Measurements from ENCODE around the gene KLK12.
"Not testable (repeated sequence)": the region's sequence is repeated elsewhere in the genome, so short reads cannot be mapped to it uniquely, and the experiment has no call there.

KLK12 gene

DNA sequence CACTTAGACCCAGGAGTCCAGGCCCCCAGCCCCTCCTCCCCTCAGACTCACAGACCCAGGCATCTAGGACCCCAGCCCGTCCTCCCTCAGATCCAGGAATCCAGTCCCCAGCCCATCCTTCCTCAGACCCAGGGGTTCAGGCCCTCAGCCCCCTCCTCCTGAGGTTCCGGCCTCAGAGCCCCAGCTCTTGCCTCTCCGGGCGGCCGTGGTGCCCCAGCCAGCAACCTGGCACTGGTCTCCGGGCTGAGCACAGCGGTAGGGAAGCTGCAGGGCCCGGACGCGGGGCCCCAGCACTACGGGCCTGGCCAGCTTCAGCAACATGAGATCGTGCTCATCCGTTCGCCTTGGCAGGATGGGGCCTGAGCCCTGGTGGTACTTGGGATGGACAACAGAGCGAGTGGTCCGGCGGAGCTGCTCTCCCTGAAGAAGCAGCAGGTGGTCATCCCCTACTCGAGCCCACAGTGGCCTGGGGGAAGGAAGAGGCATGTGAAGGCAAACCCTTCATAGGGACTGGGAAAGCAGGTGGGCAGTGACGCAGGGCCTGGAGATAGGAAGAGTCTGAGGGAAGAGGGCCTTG is 19.0 kb downstream of the KLK12 start:
- no peak for DNase-seq (ENCODE audit: low read depth)

DNA sequence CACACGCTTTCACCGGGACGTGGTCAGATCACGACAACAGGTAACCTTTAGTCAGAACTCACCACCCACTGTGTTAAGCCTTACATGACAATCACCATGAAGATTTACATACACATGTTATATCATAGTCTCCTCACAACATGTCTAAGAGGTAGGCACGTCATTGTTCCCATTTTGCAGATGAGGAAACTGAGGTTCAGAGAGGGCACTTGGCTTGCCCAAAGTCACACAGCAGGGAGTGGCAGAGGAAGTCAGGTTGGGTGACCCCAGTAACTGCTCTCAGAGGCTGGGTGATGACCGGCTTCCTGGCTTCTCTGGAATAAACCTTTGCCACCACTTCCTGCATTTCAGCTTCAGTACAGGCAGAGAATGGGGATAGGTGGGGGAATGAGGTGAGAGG is 20.6 kb downstream of the KLK12 start:
- no peak for DNase-seq (ENCODE audit: low read depth)

DNA sequence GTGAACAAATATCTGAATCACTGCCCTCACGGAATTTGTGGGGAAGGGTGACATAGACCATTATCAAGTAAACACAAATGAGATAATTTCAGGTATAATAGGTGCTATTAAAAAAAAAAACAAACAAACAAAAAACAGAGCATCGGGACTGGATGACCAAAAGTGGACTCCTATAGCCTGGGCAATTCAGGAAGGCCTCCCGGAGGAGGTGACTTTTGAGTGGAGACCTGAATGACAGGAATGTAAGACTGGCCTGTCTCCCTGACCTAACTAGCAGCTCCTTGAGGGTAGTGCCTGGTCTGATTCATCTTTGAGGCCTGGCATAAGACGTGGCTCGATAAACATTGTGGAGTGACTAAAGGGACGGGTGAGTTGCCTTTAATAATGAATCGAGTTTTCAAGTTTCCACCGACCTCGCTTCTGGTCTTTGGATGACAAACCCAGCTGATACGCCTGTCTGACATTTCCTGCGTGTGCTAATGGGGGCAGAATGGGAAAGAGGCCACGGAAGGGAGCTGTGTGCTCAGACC is 22.1 kb downstream of the KLK12 start:
- no peak for DNase-seq (ENCODE audit: low read depth)

DNA sequence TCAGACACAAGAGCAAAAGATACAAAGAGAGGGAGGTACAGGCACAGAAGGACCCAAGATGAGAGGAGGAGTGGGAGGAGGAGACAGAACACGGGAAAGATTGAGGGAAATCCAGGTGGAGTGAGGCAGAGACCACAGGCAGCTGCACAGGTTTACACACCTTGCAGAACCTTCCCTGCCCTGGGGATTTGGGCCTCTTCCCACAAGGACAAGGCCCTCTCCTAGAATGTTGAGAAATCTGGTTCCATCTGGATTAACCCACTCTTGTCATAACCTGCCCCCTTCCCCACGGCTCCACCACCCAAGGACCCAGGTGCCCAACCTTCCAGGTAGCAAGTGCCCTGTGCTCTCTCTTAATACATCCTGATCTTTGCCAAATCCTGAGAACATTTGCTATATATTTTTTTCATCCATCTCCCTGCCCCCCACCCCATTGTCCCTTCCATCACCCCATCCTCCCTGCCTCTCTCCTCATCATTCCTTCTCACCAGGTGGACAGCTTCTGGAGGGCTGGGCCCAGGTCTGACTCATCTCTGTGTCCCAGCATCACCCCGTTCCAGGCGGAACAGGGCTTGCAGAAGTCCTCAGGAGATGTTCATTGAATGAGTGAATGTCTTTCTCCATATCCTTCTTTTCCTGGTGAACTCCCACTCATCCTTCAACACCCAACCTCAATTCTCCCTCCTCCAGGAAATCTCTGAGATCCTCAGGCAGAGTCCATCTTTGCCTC is 24.6 kb downstream of the KLK12 start:
- no peak for DNase-seq (ENCODE audit: low read depth)

DNA sequence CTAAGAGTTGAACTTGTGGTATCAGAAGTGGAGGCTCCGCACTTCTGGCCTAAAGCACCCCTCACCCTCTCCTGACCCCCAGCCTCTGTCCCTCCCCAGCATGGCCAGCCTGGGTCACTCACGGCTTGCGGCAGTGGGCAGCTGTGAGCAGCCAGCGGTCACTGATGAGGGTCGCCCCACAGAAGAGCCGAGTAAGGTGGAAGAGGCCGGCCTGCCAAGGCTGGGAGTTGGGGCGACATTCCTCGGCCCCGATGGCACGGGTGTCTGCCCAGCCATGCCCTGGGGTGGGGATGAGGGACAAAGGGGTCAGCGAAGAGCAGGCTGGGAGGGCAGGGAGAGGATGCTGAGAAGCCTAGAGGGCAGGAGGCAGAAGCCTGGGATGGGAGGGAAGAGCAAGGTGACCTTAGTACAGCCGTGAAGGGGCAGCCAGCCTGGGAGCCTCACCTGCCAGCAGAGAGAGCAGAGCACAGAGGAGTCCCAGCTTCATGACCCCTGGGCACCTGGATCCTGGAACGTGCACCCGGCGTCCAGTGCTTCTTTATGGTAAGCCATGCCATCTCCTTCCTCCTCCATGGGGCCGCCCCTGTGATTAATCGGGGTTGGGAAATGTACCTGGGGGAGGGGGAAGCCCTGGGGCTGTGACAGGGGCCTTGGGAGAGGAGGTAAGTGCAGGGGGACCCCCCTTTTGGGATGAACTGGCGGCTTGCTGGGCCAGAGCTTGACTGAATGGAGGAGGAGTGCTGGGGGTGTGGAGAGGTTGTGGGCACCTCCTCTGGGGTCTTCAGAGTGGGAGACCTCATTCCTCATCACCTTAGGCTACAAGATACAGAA is 25.5 kb downstream of the KLK12 start:
- DNase-seq (ENCODE audit: low read depth), result no peak

DNA sequence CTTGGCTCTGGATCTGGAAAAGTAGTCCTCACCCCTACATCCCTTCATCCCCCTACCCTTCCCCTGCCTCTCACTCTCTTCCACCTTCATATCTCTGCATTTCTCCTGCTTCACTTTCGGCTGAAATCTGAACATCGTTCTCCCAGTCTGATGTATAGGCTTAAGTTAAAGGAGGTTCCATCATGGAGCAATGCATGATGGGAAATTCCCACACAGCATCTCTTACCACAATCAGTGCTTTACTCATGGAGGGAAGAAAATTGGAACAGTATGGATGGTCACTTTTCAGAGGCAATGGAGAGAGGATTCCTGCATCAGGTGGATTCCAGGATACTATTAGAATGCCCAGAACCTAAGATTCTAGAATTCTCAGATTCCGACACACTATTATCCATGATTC is 27.3 kb downstream of the KLK12 start:
- no peak for DNase-seq (ENCODE audit: low read depth)

DNA sequence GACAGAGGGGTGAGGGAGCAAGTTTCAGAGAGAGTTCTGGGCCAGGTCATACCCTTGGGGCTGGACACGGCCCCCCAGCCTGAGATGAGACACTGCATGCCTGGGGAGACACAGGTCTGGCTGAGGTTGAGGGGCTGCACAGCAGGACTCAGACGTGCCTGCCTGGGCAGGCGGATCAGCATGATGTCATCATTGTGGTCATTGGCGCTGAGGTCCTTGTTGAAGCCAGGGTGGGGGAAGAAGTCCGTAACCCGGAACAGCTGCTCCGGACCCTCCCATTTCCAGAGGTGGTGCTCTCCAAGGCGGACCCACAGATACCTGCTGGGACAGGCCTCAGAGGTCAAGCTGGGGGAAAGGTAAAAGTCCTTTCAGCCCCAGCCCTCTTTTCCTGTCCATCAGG is 28.4 kb downstream of the KLK12 start:
- DNase-seq (ENCODE audit: low read depth), result no peak

DNA sequence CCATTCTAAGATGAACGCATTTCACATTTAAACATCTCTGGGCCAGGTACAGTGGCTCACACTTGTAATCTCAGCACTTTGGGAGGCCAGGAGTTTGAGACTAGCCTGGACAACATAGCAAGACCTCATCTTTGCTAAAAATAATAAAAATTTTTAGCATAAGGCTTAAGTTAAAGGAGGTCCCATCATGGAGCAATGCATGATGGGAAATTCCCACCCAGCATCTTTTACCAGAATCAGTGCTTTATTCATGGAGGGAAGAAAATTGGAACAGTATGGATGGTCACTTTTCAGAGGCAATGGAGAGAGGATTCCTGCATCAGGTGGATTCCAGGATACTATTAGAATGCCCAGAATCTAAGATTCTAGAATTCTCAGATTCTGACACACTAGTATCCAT is 29.6 kb downstream of the KLK12 start:
- DNase-seq (ENCODE audit: low read depth), result no peak

DNA sequence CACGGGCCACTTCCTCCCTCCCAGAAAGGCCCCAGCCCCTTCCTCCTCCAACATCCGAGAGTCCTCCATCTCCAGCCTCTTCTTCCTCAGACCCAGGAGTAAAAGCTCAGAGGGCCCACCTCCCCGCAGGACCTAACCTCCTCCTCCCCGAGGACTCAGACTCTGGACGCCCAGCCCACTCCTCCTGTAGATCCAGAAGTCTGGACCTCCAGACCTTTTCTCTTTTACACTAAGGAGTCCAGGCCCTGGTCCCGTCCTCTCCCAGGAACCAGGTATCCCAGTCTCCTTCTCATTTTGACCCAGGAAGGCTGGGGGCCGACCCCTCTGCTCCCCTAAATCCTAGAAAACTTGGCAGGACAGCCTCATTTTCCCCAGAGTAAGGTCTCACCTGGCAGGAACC is 31.5 kb downstream of the KLK12 start:
- DNase-seq (ENCODE audit: low read depth), result no peak

DNA sequence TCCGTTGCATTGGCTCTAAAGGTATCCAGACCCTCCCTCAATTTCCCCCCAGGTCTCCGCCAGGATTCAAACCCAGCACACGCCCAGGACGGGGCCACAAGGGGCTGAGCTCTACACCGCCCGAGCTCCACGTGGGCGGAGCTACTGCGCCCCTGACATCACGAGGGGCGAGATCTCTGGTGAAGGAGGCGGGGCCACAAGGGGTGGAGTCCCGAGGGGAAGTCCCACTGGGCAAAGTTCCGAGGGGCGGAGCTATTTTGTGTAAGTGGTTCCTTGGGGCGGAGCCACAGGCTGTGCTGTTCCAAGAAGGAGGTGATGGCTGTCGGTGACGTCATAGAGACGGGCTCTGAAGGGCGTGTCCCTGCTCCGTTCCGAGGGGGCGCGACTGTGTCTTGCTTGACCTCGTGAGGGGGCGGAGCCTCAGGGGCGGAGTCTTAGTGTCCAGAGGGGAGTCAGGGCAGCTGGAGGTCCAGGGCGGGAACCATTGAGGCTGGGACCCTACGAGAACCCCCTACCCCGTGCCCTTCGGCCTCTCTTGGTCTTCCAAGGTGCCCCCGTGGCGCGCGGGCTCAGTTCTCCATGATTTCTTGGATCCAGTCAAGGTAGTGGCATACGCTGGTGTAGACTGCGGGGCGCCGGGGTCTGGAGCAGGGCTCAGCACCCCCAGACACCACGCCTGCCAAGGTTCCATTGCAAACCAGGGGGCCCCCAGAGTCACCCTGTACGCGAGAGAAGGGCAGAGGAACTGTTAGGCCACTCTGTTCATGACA is 32.1 kb downstream of the KLK12 start:
- DNase-seq (ENCODE audit: low read depth), result no peak

DNA sequence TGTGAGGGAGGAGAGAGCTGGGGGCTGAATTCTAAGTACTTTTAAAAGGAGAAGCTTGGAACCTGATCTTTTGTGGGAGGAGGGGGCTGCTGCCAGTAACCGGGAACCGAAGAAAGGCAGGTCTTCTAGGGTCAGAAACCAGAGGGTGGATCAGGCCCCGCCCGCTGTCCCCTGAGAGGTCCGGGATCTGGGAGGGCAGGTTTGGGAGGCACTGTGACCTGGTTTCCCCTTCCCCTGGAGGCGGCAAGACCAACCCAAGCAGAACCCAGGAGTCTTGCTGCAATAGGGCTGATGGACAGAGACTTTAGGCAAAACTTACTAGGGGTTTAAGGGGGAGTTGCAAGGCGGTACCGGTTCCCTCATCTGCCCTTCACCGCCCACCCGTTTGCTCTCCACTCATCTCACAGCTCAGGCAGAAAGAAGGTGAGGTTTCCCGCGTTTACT is 32.7 kb downstream of the KLK12 start:
- no peak for DNase-seq (ENCODE audit: low read depth)

DNA sequence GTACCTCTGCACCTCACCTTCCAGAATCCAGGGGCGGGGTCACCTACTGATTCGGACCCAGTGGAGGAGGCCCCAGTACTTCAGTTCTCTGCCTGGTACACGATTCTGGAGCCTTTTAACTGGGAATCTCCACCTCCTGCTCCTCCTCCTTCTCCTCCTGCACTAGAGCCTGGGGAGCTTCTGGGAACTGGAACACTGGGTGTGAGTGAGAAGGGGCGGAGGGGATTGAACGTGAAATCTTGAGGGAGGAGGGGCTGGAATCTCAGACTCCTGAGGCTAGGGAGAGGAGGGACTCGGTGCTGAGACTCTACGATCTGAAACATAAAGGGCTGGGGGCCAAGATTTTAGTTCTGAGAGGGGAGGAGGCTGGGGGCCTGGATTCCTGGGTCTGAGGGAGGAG is 33.3 kb downstream of the KLK12 start, which contains the start of gene KLK8:
KLK8 (minus strand) TSS at position 90 of the 400 bp plus-strand sequence. CDS start 437 bp downstream, outside the sequence.
- DNase-seq (ENCODE audit: low read depth), result no peak

DNA sequence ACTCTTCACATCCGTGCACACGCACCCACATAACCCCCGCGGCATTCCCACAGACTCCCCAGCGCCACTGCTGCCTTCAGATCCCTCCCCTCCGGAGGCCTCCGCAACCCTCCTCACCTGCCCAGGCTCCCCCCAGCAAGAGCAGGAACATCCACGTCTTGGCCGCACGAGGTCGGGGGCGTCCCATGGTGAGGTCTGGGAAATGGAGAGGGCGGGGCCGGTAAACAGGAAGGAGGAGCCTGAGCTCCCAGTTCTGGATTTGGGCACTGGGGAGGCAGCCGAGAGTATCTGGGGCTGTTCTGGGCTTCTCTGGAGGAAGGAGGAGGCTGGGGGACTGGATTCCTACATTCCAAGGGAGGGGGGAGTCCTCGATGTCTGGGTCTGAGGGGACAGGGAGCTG is 33.8 kb downstream of the KLK12 start:
- DNase-seq (ENCODE audit: low read depth), result no peak

DNA sequence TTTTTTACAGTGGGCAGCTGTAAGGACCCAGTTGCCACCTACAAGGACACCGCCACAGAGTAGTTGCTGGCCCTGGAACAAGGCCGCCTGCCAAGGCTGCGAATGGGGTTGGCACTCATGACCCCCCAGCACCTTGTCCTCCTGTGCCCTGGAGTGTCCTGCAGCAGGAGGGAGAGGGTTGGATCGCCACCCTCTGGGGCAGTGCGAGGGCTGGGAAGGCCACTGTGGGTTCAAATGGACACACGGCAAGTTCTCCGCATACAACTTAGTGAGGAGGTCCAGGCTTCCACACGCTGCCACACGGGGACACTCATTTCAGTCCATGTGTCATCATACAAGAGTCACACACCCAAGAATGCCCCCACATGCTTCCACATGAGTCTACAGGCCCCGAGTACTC is 34.4 kb downstream of the KLK12 start:
- no peak for DNase-seq (ENCODE audit: low read depth)

DNA sequence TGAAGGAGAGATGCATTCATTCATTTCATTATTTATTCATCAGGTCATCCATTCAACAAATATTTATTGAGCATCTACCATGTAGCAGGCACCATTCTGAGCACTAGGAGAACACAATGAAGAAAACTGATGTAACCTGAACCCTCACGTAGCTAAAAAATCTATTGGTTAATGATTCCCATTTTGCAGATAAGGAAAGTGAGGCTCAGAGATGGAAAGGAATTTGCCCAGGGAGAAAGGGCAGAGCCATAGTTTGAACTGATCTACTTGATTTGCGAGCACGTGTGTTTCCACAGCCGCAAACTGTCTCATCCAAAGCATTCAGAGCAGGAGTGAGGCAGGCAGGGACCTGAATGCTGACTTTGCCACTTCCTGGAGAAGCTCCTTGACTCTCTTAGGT is 36.1 kb downstream of the KLK12 start:
- no peak for DNase-seq (ENCODE audit: low read depth)

DNA sequence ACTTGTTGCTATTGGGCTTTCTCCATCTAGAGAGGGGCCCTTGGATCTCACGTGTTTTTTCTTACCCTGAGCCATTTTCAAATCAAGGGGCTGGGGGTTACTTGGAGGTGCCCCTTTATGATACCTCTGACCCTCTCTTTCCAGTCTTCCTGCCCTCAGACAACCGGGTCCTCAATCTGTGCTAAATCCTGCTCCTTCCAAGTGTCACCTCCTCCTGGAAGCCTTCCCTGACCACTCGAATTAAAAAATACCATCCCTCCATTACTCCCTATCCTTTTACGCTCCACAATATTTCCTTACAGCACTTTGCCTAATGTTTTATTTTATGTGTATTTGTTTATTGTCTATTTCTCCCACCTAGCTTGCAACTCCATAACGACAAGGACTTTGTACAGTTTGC is 36.7 kb downstream of the KLK12 start:
- DNase-seq (ENCODE audit: low read depth), result no peak

DNA sequence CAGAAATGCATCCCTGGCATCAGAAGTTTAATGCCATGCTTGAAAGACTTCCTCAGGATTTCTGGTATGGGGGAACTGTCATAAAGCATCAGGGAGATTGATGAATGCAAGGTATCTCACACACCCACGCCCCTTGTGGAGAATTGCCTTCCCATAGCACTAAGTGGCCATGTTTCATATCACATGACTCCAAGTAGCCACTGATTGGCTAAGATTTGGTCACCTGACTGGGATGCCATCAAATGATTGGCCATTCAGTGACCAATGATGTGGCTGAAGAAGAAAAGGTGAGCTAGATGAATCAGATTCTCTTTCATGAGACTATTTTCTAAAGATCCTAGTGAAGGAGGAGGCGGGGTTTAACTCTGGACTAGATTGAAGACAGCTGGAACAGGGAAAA is 40.7 kb downstream of the KLK12 start:
- no peak for DNase-seq (ENCODE audit: low read depth)

DNA sequence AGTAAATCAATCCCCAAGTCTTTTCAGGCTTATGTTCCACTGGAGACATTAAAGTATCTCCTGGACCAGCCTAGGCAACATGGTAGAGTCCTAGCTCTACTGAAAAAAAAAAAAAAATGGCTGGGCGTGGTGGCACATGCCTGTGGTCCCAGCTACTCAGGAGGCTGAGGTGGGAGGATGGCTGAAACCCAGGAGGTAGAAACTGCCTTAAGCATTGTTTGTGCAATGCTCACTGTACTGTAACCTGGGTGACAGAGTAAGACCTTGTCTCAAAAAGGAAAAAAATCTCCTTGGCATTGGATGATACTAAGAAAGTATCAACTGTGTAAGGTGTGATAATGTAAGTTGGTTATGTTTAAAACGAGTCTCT is 42.2 kb downstream of the KLK12 start:
- no peak for DNase-seq (ENCODE audit: low read depth)

DNA sequence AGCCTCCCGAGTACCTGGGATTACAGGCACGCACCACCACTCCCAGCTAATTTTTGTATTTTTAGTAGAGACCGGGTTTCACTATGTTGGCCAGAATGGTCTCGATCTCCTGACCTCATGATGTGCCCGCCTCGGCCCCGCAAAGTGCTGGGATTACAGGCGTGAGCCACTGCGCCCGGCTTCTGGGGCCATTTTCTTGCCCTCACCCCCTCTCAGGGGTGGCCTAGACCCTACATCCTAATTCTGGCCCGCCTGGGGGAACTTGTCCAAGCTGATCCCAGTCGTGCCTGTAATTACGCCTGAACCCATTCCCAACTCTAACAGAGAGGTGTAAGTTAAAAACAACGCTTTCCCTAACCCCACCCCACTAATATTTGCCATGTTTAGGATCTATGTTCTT is 50.4 kb downstream of the KLK12 start:
- not testable (repeated sequence) for DNase-seq (ENCODE audit: low read depth)

DNA sequence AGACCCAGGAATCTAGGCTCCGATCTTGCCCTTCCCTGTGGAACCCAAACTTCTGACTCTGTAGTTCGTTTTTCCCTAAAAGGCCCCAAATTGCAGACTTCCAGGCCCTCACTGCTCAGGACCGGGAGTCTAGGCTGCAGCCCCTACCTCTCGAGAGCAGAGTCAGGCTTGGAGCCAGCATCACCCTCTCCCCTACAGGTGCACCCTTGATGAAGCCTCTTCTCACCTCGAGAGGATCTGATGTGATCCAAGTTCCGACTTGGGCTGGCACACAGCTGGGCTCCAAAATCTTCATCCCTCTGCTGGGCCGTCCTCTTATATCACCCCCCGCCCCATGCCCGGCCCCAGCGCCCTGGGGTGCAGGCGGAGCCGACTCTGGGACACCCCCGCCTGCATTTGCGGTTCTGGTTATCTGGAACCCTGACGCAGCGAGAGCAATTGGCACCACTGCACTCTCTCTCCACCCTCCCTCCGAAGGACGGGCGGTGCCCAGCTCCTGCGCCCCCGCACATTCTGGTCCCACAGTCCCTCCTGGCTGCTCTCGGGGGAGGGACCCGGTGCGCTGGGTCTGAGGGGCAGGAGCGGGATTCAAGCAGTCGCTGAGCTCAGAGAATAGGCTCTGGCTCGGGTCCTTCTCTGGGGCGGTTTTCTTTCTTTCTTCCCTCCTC is 51.0 kb downstream of the KLK12 start, which contains the start of gene KLK7:
KLK7 (minus strand) TSS at position 293 of the 668 bp plus-strand sequence. CDS start 1,518 bp downstream, outside the sequence.
- DNase-seq (ENCODE audit: low read depth), result no peak

DNA sequence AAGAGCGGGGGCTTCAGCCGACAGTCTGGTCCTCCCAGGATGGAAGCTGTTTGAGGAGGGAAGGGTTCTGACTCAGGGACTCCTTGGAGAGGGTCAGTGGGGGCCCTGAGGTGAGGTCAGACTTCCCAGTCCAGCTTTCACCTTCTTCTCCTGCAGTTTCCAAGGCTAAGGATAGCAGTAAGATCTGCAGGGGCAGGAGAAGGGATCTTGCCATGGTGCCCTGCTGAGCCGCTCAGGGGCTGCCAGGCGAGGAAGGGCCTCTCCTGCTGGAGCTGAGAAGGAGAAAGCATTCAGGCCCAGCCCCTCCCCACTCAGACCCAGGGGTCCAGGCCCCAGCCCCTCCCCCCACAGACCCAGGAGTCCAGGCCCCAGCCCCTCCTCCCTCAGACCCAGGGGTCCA is 52.6 kb downstream of the KLK12 start:
- no peak for DNase-seq (ENCODE audit: low read depth)
